NCI-H2196 treated with DMSO at 0.1 percent for 48 hours (cell line): ENCODE data around the gene ARHGDIB.

ENCODE experiments used
- DNase-seq: peaks from one replicate; lab custom pipeline; 2025; ENCODE audit not compliant: unreplicated experiment; lab: John Stamatoyannopoulos, UW

ARHGDIB gene

DNA sequence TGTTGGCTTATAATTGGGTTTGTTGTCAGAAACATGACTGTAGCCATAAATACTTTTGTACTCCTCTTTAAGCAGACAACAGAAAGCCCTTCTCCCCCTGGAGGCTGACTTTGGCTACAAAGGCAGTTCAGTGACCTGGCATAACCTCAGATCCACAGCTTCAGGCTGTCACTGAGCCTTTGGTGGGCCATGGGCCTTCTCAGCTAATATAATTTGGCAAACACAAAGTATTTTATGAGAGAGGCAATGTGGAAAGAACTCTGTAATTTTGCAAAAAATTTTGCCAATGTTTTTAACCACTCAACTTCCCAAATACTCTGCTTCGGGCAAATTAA is 60.2 kb downstream of the ARHGDIB start:
- no peak for DNase-seq

DNA sequence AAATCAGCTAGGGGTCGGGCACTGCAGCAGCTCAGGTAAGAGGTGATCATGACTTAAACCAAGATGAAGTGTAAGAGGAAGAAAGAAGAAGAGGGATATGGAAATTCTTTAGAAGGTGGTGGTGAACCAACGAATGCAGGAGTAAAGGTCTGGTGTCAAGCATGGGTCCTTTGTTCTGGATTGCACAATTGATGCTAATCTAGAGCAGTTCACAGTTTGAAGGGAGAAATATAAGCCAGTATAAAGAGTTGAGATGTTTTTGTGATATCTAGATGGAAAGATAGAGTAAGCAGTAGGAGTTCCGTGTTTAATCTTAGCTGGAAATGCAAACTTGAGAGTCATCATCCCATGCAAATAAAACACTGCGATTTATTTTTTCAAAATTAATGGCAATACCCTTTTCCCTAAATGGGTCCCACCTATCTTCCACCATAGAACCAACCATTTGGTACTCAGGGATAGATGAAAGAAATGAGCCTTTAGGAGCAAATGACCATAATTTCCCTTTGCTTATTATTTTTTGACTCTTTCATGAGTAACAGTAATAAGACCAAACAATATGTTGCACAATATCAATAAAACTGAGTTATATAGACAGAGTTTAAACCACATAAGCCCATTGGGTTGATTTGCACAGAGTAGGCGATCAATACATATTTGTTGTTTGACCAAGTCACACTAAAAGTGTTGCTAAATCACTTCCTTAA is 60.7 kb downstream of the ARHGDIB start:
- DNase-seq = no peak

DNA sequence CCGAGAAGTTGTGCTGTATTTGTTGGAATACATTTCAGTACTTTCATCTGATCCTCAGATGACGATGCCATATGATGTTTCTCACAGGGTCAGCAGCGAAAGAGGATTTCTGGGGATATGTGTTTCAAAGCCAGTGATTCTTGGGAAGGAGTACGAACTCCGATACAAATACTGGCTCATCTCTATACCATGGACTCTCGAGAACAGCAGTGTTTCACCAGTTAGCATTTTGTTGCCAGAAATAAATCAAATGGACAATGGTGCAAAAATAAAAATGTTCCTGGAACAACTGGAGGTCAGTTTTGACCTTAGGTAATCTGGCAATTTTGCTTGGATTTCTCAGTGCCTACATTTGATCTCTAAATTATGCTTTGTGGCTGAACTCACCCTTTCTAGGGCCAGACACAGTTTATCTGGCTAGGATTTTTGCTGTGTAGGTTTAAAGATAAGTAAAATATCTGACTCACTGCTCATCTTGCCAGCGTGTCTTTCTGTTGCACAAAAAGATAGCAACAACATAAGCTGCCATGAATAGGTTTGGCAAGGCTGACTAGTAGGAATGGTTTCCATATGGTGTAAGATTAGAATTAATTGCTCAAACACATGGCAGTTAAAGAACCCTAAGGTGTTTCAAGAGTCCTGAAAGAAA is 64.8 kb downstream of the ARHGDIB start:
- DNase-seq = no peak

DNA sequence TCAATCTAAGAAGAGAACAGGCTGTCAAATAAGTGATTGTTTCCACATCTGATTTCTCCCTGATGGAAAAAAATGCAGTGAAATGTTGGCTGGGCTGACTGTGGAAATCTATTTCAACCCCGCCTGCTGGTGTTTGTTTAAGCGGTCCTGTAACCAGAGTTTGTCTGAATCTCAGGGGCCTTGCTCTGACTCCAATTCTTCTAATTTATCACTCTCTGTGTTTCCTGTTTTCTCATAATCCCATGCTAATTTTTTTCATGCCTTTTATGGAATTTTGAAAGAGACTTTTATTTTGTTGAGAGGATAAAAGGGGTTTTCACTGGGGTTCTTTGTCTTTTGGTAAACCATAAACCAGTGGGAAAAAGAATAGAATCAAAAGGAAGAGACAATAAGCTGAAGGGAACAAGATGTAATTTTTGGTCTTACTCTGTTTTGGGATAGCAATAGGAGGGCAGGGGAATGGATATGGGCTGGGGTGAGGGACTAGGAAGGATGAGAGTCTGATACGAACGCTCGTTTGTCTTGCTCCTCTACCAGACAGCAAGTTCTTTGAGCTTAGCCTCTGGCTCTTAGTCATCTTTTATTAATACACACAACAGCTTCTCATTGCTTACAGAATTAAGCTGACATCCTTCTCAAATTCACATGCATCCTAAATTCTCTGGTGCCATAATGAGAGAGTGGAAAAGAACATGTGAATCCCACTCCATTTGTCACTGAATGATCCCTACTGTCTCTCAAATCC is 67.7 kb downstream of the ARHGDIB start:
- no peak for DNase-seq

DNA sequence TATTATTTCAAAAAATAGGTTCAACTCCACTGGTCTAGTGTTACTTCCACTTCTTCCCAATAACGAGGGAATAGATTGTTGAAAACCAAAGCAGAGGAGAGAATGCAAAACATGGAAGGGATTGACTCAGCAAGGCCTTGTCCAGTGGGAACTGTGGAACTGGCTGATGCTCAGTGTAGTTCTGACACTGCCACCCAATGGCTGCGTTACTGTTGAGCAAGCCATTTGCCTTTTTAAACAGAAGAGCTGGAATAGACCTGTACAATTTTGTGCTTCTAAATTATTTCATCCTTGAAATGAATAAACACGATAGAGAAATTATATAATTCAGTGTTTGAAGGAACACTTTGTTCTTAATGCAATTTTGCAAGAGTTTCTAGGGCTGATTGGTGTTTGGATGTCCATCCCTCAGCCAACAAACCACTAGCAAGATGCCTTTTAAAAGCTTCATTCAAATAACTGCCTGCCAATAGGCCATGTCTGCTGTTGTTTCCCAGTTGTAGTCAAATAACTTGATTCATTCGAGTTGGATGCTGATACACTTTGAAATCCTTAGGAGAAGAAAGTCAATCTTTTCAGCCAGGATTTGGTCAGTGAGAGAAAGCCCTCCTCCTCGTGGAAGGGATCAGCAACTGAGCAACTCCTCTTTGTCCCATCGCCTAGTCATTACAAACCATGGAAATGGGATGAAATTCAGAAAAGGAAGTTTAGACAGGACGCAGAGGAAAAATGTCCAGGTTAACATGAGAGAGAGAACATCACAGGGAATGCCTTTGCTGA is 68.5 kb downstream of the ARHGDIB start:
- DNase-seq = no peak
